GM21529 (cell line): Measurements from ENCODE around the gene DEFB115.
"Not testable (repeated sequence)": the region's sequence is repeated elsewhere in the genome, so short reads cannot be mapped to it uniquely, and the experiment has no call there.

Source experiments
- ATAC-seq: cut with Tn5 transposase; IDR thresholded peaks from one replicate; pipeline ENCODE4 v1.9.1; 2021; ENCODE audit not compliant: unreplicated experiment

DEFB115 gene

GRCh38 chr20:31257364-31257763 lies at the start of gene DEFB115:
Gene DEFB115 (plus strand): TSS chr20:31257664. CDS start chr20:31257664, 0 bp downstream.
- ATAC-seq = no peak

GRCh38 chr20:31236953-31237352 lies 20.5 kb upstream of the DEFB115 start:
- no peak for ATAC-seq

DNA sequence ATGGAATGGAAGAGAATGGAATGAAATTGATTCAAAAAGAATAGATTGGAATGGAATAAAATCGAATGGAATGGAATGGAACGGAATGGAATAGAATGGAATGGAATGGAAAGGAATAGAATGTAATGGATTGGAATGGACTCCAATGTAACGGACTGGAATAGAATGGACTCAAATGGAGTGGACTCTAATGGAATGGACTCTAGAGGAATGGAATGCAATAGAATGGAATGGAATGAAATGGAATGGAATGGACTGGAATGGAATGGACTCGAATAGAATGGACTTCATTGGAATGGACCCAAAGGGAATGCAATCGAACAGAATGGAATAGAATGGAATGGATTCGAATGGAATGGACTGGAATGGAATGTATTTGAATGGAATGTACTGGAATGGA lies 19.7 kb upstream of the DEFB115 start:
- no peak for ATAC-seq

DNA sequence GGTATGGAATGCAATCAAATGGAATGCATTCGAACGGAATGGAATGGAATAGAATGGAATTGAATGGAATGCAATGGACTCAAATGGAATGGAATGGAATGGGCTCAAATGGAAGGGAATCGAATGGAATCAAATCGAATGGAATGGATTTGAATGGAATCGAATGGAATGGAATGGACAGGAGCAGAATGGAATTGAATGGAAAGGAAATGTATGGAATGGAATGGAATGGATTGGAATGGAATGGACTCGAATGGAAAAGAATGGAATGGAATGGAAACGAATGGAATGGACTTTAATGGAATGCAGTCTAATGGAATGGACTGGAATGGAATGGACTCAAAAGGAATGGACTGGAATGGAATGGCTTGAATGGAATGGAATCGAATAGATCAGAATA lies 18.3 kb upstream of the DEFB115 start:
- no peak for ATAC-seq

- no peak for ATAC-seq
These were observed 505 bp upstream of the DEFB115 start for GRCh38 chr20:31256959-31257358.

DNA sequence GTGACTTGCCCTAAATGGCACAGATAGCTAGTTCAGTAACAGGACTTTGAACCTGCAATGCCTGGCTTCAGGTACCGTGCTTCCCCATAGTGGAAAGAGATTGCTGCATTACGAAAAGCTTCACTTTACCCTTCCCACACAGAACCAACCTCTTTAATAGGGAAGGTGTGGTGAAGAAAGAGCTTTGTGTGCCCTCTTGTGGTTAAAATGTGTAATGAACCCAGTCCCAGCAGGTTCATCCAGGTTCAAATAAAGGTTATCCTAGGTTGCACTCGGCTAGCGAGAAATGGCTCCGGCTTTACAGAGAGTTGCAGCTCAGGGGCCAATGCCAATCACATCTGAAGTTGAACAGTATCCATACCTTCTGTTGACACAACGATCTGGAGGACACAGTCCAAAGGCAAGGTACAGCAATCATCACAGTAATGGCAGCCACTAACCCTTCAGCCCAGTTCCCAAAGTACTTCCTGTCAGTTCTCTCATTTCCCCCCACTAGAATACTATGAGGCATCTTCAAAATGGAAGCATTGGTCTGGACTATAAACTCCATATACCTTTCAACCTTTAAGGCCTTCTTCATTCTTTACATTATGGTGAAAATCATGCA lies 3.0 kb downstream of the DEFB115 start:
- ATAC-seq = no peak

DNA sequence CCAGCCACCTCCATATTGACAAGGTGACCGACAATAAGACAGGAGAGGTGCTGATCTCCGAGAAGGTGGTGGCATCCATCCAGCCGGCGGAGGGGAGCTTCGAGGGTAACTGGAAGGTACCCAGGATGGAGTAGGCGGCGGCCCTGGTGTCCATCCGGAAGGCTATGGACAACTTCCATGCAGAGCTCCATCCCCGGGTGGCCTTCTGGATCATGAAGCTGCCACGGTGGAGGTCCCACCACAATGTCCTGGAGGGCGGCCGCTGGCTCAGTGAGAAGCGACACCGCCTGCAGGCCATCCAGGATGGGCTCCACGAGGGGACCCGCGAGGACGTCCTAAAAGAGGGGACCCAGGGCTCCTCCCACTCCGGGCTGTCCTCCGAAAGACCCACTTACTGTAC lies 17.0 kb downstream of the DEFB115 start:
- ATAC-seq = no peak

- ATAC-seq = no peak
These were observed 20.7 kb downstream of the DEFB115 start for GRCh38 chr20:31278178-31278577.

- ATAC-seq = not testable (repeated sequence)
These were observed 27.5 kb downstream of the DEFB115 start for GRCh38 chr20:31284964-31285363.

- ATAC-seq = no peak
These were observed 51.2 kb downstream of the DEFB115 start, which contains the start of gene DEFB116 for GRCh38 chr20:31308535-31309162. Gene DEFB116 (minus strand): TSS chr20:31308585. CDS start chr20:31308585, 0 bp downstream.
